HepG2 (cell line): ENCODE measurements around the gene CPT1B. TPM values are rescaled to one million over a fixed set of nuclear protein-coding genes. Genes with fewer than 3 reads are reported as not detected.
A peak's percentile ranks its signal among the peaks of the same experiment; 100 is the strongest.

Experiments
- ARNTL ChIP-seq: sonication (generic); formaldehyde crosslinking; IDR thresholded peaks from 2 replicates; pipeline ENCODE4 v1.4.0; 2020; ENCODE audit warnings: mild to moderate bottlenecking, missing genetic modification reagents
- ATF3 ChIP-seq: sonication (generic); formaldehyde crosslinking; IDR thresholded peaks from 2 replicates; pipeline ENCODE4 v1.4.0; 2020; ENCODE audit warnings: missing genetic modification reagents
- GABPB1 ChIP-seq: IDR thresholded peaks from 2 replicates; pipeline ENCODE4 v1.6.1; 2016; ENCODE audit warnings: mild to moderate bottlenecking, missing genetic modification reagents, moderate library complexity, missing compliant biosample characterization
- KAT7 ChIP-seq: IDR thresholded peaks from 2 replicates; pipeline ENCODE4 v1.6.1; 2018; ENCODE audit warnings: borderline replicate concordance, missing compliant biosample characterization
- MAZ ChIP-seq, 2 experiments: sonication (generic) in 1 of 2; formaldehyde crosslinking in 1 of 2; IDR thresholded peaks; 2 replicates each; pipeline versions ENCODE4 v1.5.0 to v1.6.1; 2012 to 2020; ENCODE audit warnings: low read depth in 2 of 2, mild to moderate bottlenecking in 2 of 2, borderline replicate concordance in 1 of 2, improper control_type of control experiment in 1 of 2, low read length in 1 of 2, missing genetic modification reagents in 1 of 2, moderate library complexity in 1 of 2
- MIER2 ChIP-seq: IDR thresholded peaks from 2 replicates; pipeline ENCODE4 v1.6.1; 2016; ENCODE audit warnings: missing biosample characterization, missing genetic modification reagents
- MYNN ChIP-seq: sonication (generic); formaldehyde crosslinking; IDR thresholded peaks from 2 replicates; pipeline ENCODE4 v1.4.0; 2020; ENCODE audit warnings: mild to moderate bottlenecking, low read depth, missing genetic modification reagents
- NR2F6 ChIP-seq, 2 experiments: IDR thresholded peaks; 2 replicates each; pipeline ENCODE4 v1.6.1; 2016; ENCODE audit warnings: antibody characterized with exemption in 1 of 2, mild to moderate bottlenecking in 1 of 2
- PLRG1 ChIP-seq: fragments of 450-650 bp; conservative IDR thresholded peaks from 2 replicates; pipeline ENCODE4 v1.6.1; 2016
- PRDM4 ChIP-seq: sonication (generic); formaldehyde crosslinking; IDR thresholded peaks from 2 replicates; pipeline ENCODE4 v1.9.0; 2021; ENCODE audit warnings: missing genetic modification reagents, borderline replicate concordance
- RFX5 ChIP-seq: IDR thresholded peaks from 2 replicates; pipeline ENCODE4 v1.6.1; 2011; ENCODE audit warnings: low read depth, low read length, improper control_type of control experiment
- SP4 ChIP-seq: sonication (generic); formaldehyde crosslinking; IDR thresholded peaks from 2 replicates; pipeline ENCODE4 v1.8.1; 2023; ENCODE audit warnings: mild to moderate bottlenecking, missing genetic modification reagents
- SRSF1 ChIP-seq: fragments of 200-400 bp; formaldehyde crosslinking; optimal IDR thresholded peaks from 2 replicates; pipeline ENCODE3; 2017; ENCODE audit warnings: mild to moderate bottlenecking, low read depth, low read length, moderate library complexity
- TRAFD1 ChIP-seq: sonication (generic); formaldehyde crosslinking; IDR thresholded peaks from 2 replicates; pipeline ENCODE4 v1.5.1; 2020; ENCODE audit warnings: missing genetic modification reagents, mild to moderate bottlenecking, borderline replicate concordance
- ZFP90 ChIP-seq: sonication (generic); formaldehyde crosslinking; IDR thresholded peaks from 2 replicates; pipeline ENCODE4 v1.8.0; 2022; ENCODE audit warnings: missing genetic modification reagents, mild to moderate bottlenecking, inconsistent platforms, borderline replicate concordance
- ZNF24 ChIP-seq: fragments of 450-650 bp; IDR thresholded peaks from 2 replicates; pipeline ENCODE4 v1.6.1; 2017; ENCODE audit warnings: antibody characterized with exemption, mild to moderate bottlenecking
- ZNF382 ChIP-seq: sonication (generic); formaldehyde crosslinking; IDR thresholded peaks from 2 replicates; pipeline ENCODE4 v1.5.0; 2020; ENCODE audit warnings: missing genetic modification reagents, mild to moderate bottlenecking, borderline replicate concordance
- ZNF484 ChIP-seq: sonication (generic); formaldehyde crosslinking; IDR thresholded peaks from 2 replicates; pipeline ENCODE4 v1.5.1; 2020; ENCODE audit warnings: mild to moderate bottlenecking, low read depth, missing genetic modification reagents, borderline replicate concordance
- ZNF557 ChIP-seq: sonication (generic); formaldehyde crosslinking; IDR thresholded peaks from 2 replicates; pipeline ENCODE4 v1.4.0; 2020; ENCODE audit warnings: missing genetic modification reagents
- ZNF614 ChIP-seq: IDR thresholded peaks from 2 replicates; pipeline ENCODE4 v1.6.1; 2018; ENCODE audit warnings: missing biosample characterization, missing genetic modification reagents, inconsistent platforms, borderline replicate concordance
- ZSCAN12 ChIP-seq: sonication (generic); formaldehyde crosslinking; IDR thresholded peaks from 2 replicates; pipeline ENCODE4 v1.9.0; 2021; ENCODE audit warnings: mild to moderate bottlenecking, missing genetic modification reagents
- polyA plus RNA-seq, 8 experiments: library from polyadenylated mRNA; depleted of rRNA in 3 of 8; stranded (reverse) in 7 of 8; unstranded in 1 of 8; fragments of >200 nt; fragmentation: Illumina TruSeq in 4 of 8; extraction: Trizol in 4 of 8; gene quantifications; 2 replicates each; pipeline versions ENCODE4 v1.2.1 to v1.2.3, GENCODE V29; 2011 to 2016; ENCODE audit warnings: low read depth in 4 of 8, missing spikeins in 1 of 8, mixed read lengths in 1 of 8; ENCODE audit not compliant: insufficient read depth in 1 of 8
- total RNA-seq, 5 experiments: library from RNA; depleted of rRNA; stranded (reverse); fragments of >200 nt; fragmentation: Illumina TruSeq; extraction: Trizol; gene quantifications; 2 replicates each; pipeline ENCODE4 v1.2.3, GENCODE V29; 2016; ENCODE audit warnings: low read depth in 1 of 5
- TF ChIP-seq, protein P1 (sequence below): sonication (generic); formaldehyde crosslinking; IDR thresholded peaks from 2 replicates; pipeline ENCODE4 v1.4.0; 2020; ENCODE audit warnings: missing genetic modification reagents; ENCODE audit errors: not compliant biosample characterization
- TF ChIP-seq, protein P2 (sequence below): sonication (generic); formaldehyde crosslinking; IDR thresholded peaks from 2 replicates; pipeline ENCODE4 v1.8.0; 2023; ENCODE audit warnings: mild to moderate bottlenecking, missing genetic modification reagents

The CPT1B gene
- total and polyA plus RNA-seq, 2 of the 13 experiments (the other 11 are each of a cell fraction or from before 2014, with no cell fraction given) = 9.2 to 19.5 TPM

GRCh38 chr22:50582493-50583293 lies 4.5 kb upstream of the CPT1B start, which contains the start of gene CHKB (continued):
- TF ChIP-seq, protein P1, sequence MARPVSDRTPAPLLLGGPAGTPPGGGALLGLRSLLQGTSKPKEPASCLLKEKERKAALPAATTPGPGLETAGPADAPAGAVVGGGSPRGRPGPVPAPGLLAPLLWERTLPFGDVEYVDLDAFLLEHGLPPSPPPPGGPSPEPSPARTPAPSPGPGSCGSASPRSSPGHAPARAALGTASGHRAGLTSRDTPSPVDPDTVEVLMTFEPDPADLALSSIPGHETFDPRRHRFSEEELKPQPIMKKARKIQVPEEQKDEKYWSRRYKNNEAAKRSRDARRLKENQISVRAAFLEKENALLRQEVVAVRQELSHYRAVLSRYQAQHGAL (CRISPR knock-in tag) = no peak
- TF ChIP-seq ZNF614 (CRISPR knock-in tag) = 0 out of 2 replicates have a peak, but pooled peaks have one; percentile 31
- peak; percentile 75; the same call in 1 of the 2 replicates for TF ChIP-seq ARNTL (CRISPR knock-in tag)
- TF ChIP-seq PRDM4 = no peak
- no peak for TF ChIP-seq TRAFD1 (CRISPR knock-in tag)
- TF ChIP-seq ZNF382 = no peak
- no peak for TF ChIP-seq ZNF557 (CRISPR knock-in tag)
- no peak for TF ChIP-seq SRSF1
- no peak for TF ChIP-seq RFX5
- peak; percentile 91 for TF ChIP-seq GABPB1 (CRISPR knock-in tag)
- TF ChIP-seq ZFP90 = no peak; the same call in 1 of the 2 replicates
- TF ChIP-seq ATF3 = no peak
- no peak for TF ChIP-seq MAZ (IDR thresholded peaks at IDR 0.05; ENCODE audit: borderline replicate concordance, low read depth, low read length)
- no peak; the same call in 1 of the 2 replicates for TF ChIP-seq MAZ (CRISPR knock-in tag; IDR thresholded peaks at IDR 0.05; ENCODE audit: low read depth)
- peak; percentile 80 for TF ChIP-seq NR2F6 (IDR thresholded peaks at IDR 0.05)
- TF ChIP-seq NR2F6 (CRISPR knock-in tag; IDR thresholded peaks at IDR 0.05) = peak; percentile 93
- TF ChIP-seq KAT7 (CRISPR knock-in tag) = peak; percentile 13; the same call in 1 of the 2 replicates
- TF ChIP-seq MIER2 (CRISPR knock-in tag) = 0 out of 2 replicates have a peak, but pooled peaks have one; percentile 43
- no peak for TF ChIP-seq ZNF484
- peak; percentile 84 for TF ChIP-seq SP4
- TF ChIP-seq PLRG1 = no peak
- TF ChIP-seq, protein P2, sequence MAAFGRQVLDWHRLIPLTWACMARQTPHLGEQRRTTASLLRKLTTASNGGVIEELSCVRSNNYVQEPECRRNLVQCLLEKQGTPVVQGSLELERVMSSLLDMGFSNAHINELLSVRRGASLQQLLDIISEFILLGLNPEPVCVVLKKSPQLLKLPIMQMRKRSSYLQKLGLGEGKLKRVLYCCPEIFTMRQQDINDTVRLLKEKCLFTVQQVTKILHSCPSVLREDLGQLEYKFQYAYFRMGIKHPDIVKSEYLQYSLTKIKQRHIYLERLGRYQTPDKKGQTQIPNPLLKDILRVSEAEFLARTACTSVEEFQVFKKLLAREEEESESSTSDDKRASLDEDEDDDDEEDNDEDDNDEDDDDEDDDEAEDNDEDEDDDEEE (CRISPR knock-in tag) = peak; percentile 90; the same call in 1 of the 2 replicates
- TF ChIP-seq MYNN (CRISPR knock-in tag) = no peak
- peak; percentile 70; the same call in 1 of the 2 replicates for TF ChIP-seq ZSCAN12 (CRISPR knock-in tag)
- no peak for TF ChIP-seq ZNF24
